Measurements from ENCODE around the gene BCAS3.

Gene BCAS3

GRCh38 chr17:61380217-61380835, 702.7 kb downstream of the BCAS3 start:
- no peak overlapping the region for H3K4me2 ChIP-seq
- no peaks in the 10 kb centered on the region for H3K36me3 ChIP-seq
- H3K9ac ChIP-seq = no peak overlapping the region
- H3K9me3 ChIP-seq = no peaks in the 10 kb centered on the region
- H3K4me3 ChIP-seq = no peak overlapping the region
- H4K20me1 ChIP-seq = no peaks in the 10 kb centered on the region
- no peak for TF ChIP-seq Cebpa-rat (IDR thresholded peaks at IDR 0.05)
- no peaks in the 10 kb centered on the region for H3K27me3 ChIP-seq
- H3K4me1 ChIP-seq = no peaks in the 10 kb centered on the region
- no peak overlapping the region for H3K27ac ChIP-seq

GRCh38 chr17:61380836-61381525, 703.3 kb downstream of the BCAS3 start:
- H3K27ac ChIP-seq = no peak overlapping the region
- H3K4me3 ChIP-seq = no peak overlapping the region
- no peak overlapping the region for H3K9ac ChIP-seq
- no peaks in the 10 kb centered on the region for H4K20me1 ChIP-seq
- no peaks in the 10 kb centered on the region for H3K4me1 ChIP-seq
- no peaks in the 10 kb centered on the region for H3K9me3 ChIP-seq
- no peak overlapping the region for H3K4me2 ChIP-seq
- H3K27me3 ChIP-seq = no peaks in the 10 kb centered on the region
- no peaks in the 10 kb centered on the region for H3K36me3 ChIP-seq
- TF ChIP-seq Cebpa-rat (IDR thresholded peaks at IDR 0.05) = no peak

- no peaks in the 10 kb centered on the region for H3K27me3 ChIP-seq
- H3K36me3 ChIP-seq = no peaks in the 10 kb centered on the region
- no peak overlapping the region for H3K27ac ChIP-seq
- no peaks in the 10 kb centered on the region for H4K20me1 ChIP-seq
- H3K9ac ChIP-seq = no peak overlapping the region
- no peak overlapping the region for H3K4me2 ChIP-seq
- H3K4me3 ChIP-seq = no peak overlapping the region
- TF ChIP-seq Cebpa-rat (IDR thresholded peaks at IDR 0.05) = no peak
- H3K9me3 ChIP-seq = no peaks in the 10 kb centered on the region
- H3K4me1 ChIP-seq = no peaks in the 10 kb centered on the region
Measured at GRCh38 chr17:61381537-61381936, 703.9 kb downstream of the BCAS3 start.

GRCh38 chr17:61382796-61383688, 705.4 kb downstream of the BCAS3 start:
- Histone ChIP-seq H3K4me1 (no peaks in the 10 kb centered on the region; the same call in 1 of the 2 replicates), H3K27me3 (no peaks in the 10 kb centered on the region), H3K9me3 (no peaks in the 10 kb centered on the region), H4K20me1 (no peaks in the 10 kb centered on the region), H3K9ac (no peak overlapping the region), H3K4me3 (no peak overlapping the region), H3K36me3 (no peaks in the 10 kb centered on the region), H3K4me2 (no peak overlapping the region), H3K27ac (no peak overlapping the region)
- TF ChIP-seq Cebpa-rat (IDR thresholded peaks at IDR 0.05) = no peak

- no peak overlapping the region for H3K4me3 ChIP-seq
- no peak overlapping the region for H3K27ac ChIP-seq
- H3K36me3 ChIP-seq = no peaks in the 10 kb centered on the region
- H4K20me1 ChIP-seq = no peaks in the 10 kb centered on the region
- no peaks in the 10 kb centered on the region; the same call in 1 of the 2 replicates for H3K4me1 ChIP-seq
- no peak for TF ChIP-seq Cebpa-rat (IDR thresholded peaks at IDR 0.05)
- H3K9me3 ChIP-seq = no peaks in the 10 kb centered on the region
- no peak overlapping the region for H3K9ac ChIP-seq
- H3K27me3 ChIP-seq = no peaks in the 10 kb centered on the region
- no peak overlapping the region for H3K4me2 ChIP-seq
Measured at GRCh38 chr17:61383689-61384201, 706.1 kb downstream of the BCAS3 start.

- no peak overlapping the region for H3K4me2 ChIP-seq
- H3K9me3 ChIP-seq = no peaks in the 10 kb centered on the region
- no peak overlapping the region for H3K9ac ChIP-seq
- H3K4me1 ChIP-seq = no peaks in the 10 kb centered on the region; the same call in 1 of the 2 replicates
- no peaks in the 10 kb centered on the region for H3K27me3 ChIP-seq
- no peak overlapping the region for H3K4me3 ChIP-seq
- no peaks in the 10 kb centered on the region for H3K36me3 ChIP-seq
- TF ChIP-seq Cebpa-rat (IDR thresholded peaks at IDR 0.05) = no peak
- no peak overlapping the region for H3K27ac ChIP-seq
- no peaks in the 10 kb centered on the region for H4K20me1 ChIP-seq
Measured at GRCh38 chr17:61384354-61384691, 706.7 kb downstream of the BCAS3 start.

- Histone ChIP-seq H3K27ac (no peak overlapping the region), H3K9me3 (no peaks in the 10 kb centered on the region)
- no peak for TF ChIP-seq Cebpa-rat (IDR thresholded peaks at IDR 0.05)
Measured at GRCh38 chr17:61384692-61385576, 707.3 kb downstream of the BCAS3 start.

GRCh38 chr17:61385577-61386236, 708.1 kb downstream of the BCAS3 start:
- no peak overlapping the region for H3K4me3 ChIP-seq
- H3K9me3 ChIP-seq = no peaks in the 10 kb centered on the region
- no peak overlapping the region for H3K9ac ChIP-seq
- no peak overlapping the region for H3K27ac ChIP-seq
- H3K36me3 ChIP-seq = no peaks in the 10 kb centered on the region
- no peaks in the 10 kb centered on the region for H3K27me3 ChIP-seq
- TF ChIP-seq Cebpa-rat (IDR thresholded peaks at IDR 0.05) = no peak
- H3K4me1 ChIP-seq = no peaks in the 10 kb centered on the region; the same call in 1 of the 2 replicates
- 0 out of 2 replicates have a peak, but pooled peaks cover 6% of the 10 kb centered on the region for H4K20me1 ChIP-seq
- no peak overlapping the region for H3K4me2 ChIP-seq

More at GRCh38 chr17:61384692-61385576, 707.3 kb downstream of the BCAS3 start:
- Histone ChIP-seq H3K36me3 (no peaks in the 10 kb centered on the region), H3K27me3 (no peaks in the 10 kb centered on the region), H3K4me1 (no peaks in the 10 kb centered on the region; the same call in 1 of the 2 replicates), H4K20me1 (no peaks in the 10 kb centered on the region), H3K9ac (no peak overlapping the region), H3K4me2 (no peak overlapping the region), H3K4me3 (no peak overlapping the region)

Measured in BLaER1 (cell line).